Measurements from ENCODE around the gene SLC39A2. TPM values are rescaled to one million over a fixed set of nuclear protein-coding genes. Genes with fewer than 3 reads are reported as not detected.

The SLC39A2 gene
- total and polyA plus RNA-seq, 9 of the 15 experiments (the other 6 are each of a cell fraction or from before 2014, with no cell fraction given) = 0.06 to 0.09 TPM; not detected in 7

GRCh38 chr14:20989787-20990600, 9.1 kb upstream of the SLC39A2 start, which contains the start of gene METTL17 (continued):
- TF ChIP-seq ETS2 (tag; IDR thresholded peaks at IDR 0.05; ENCODE audit: borderline replicate concordance, poor library complexity, severe bottlenecking) (no peak), FOXK1 (CRISPR knock-in tag; IDR thresholded peaks at IDR 0.05; ENCODE audit: borderline replicate concordance) (no peak), ZNF354B (CRISPR knock-in tag; IDR thresholded peaks at IDR 0.05) (no peak), MITF (IDR thresholded peaks at IDR 0.05) (no peak), ZNF766 (CRISPR knock-in tag; conservative IDR thresholded peaks at IDR 0.05) (no peak), ZFPM2 (CRISPR knock-in tag; IDR thresholded peaks at IDR 0.05) (no peak), CBX2 (IDR thresholded peaks at IDR 0.05; ENCODE audit: insufficient read depth, low read length, poor library complexity, severe bottlenecking) (no peak), PHTF2 (CRISPR knock-in tag; IDR thresholded peaks at IDR 0.05) (no peak), HMG20A (CRISPR knock-in tag; conservative IDR thresholded peaks at IDR 0.05) (no peak), CREBBP (IDR thresholded peaks at IDR 0.05; ENCODE audit: low read depth, low read length) (no peak), ZNF324 (CRISPR knock-in tag; IDR thresholded peaks at IDR 0.05) (no peak), ZNF280B (CRISPR knock-in tag; IDR thresholded peaks at IDR 0.05) (no peak), SNIP1 (IDR thresholded peaks at IDR 0.05; ENCODE audit: low read depth) (no peak), SMAD1 (IDR thresholded peaks at IDR 0.05; ENCODE audit: low read depth, low read length, partially characterized antibody) (no peak), TCF7 (IDR thresholded peaks at IDR 0.05; ENCODE audit: borderline replicate concordance) (no peak), ZNF134 (CRISPR knock-in tag; conservative IDR thresholded peaks at IDR 0.05) (no peak), PTRF (tag; IDR thresholded peaks at IDR 0.05) (no peak), U2AF2 (optimal IDR thresholded peaks at IDR 0.05; ENCODE audit: low read depth, low read length) (no peak), SLC30A9 (CRISPR knock-in tag; IDR thresholded peaks at IDR 0.05) (no peak), VEZF1 (CRISPR knock-in tag; IDR thresholded peaks at IDR 0.05) (no peak; the same call in none of the 2 replicates), TAF1 (IDR thresholded peaks at IDR 0.05; ENCODE audit: control insufficient read depth, extremely low read depth, insufficient read depth, low read length, severe bottlenecking) (peak; percentile 40), ZFP36 (IDR thresholded peaks at IDR 0.05; ENCODE audit: low read depth, low read length, partially characterized antibody) (no peak)
- TF ChIP-seq, protein P1, sequence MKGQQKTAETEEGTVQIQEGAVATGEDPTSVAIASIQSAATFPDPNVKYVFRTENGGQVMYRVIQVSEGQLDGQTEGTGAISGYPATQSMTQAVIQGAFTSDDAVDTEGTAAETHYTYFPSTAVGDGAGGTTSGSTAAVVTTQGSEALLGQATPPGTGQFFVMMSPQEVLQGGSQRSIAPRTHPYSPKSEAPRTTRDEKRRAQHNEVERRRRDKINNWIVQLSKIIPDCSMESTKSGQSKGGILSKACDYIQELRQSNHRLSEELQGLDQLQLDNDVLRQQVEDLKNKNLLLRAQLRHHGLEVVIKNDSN (CRISPR knock-in tag; IDR thresholded peaks at IDR 0.05) = no peak
- TF ChIP-seq, protein P2, sequence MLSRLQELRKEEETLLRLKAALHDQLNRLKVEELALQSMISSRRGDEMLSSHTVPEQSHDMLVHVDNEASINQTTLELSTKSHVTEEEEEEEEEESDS (CRISPR knock-in tag; IDR thresholded peaks at IDR 0.05) = no peak

All from K562 (cell line).